DMS153 treated with DMSO at 0.1 percent for 48 hours (cell line): ENCODE results near the gene ALDH3B2.

Experiments used
- DNase-seq: peaks from one replicate; lab custom pipeline; 2025; ENCODE audit not compliant: unreplicated experiment; lab: John Stamatoyannopoulos, UW

Gene ALDH3B2

GRCh38 chr11:67615728-67616430 is 58.5 kb downstream of the ALDH3B2 start:
- peak; percentile 14 for DNase-seq

- peak; percentile 14 for DNase-seq
Measured at GRCh38 chr11:67614730-67615714, 59.4 kb downstream of the ALDH3B2 start.

GRCh38 chr11:67613960-67614715 is 60.3 kb downstream of the ALDH3B2 start:
- no peak for DNase-seq

GRCh38 chr11:67613313-67613959 is 61.0 kb downstream of the ALDH3B2 start:
- no peak for DNase-seq

GRCh38 chr11:67612751-67613150 is 61.7 kb downstream of the ALDH3B2 start:
- DNase-seq: no peak
